Prostate gland (tissue), 2 donors: Measurements from ENCODE around the gene MRPL49.

ENCODE experiments used
- CTCF ChIP-seq, 4 experiments: fragments of 200-600 bp in 2 of 4; fragments of 450-650 bp in 2 of 4; sonication (generic) in 2 of 4; IDR thresholded peaks; 1 replicate in 3 of 4; 2 replicates in 1 of 4; pipeline ENCODE4 v1.5.1; 2016 to 2019; ENCODE audit warnings: antibody characterized with exemption in 4 of 4, mild to moderate bottlenecking in 2 of 4, moderate library complexity in 2 of 4
- POLR2A ChIP-seq: fragments of 450-650 bp; IDR thresholded peaks from one replicate; pipeline ENCODE4 v1.6.1; 2016; ENCODE audit warnings: antibody characterized with exemption, mild to moderate bottlenecking

DNA sequence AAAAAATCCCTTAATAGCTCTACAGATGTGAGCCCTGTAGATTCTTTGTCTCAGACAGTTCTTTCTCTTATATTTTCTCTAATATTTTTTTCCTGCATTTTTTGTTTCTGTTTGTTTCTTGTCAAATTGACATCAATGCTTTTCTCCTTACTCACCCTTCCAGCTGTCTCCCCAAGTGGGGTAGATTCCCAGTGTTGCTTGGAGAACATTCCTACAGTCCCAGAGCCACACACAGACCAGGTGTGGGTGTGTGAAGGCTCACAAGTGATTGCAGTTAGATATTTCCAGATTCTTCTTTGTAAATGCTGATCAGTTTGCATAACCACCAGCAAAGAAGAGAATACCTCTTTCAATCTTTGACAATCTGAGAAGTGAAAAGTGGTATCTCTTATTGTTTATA, 18.6 kb upstream of the MRPL49 start:
- TF ChIP-seq CTCF (IDR thresholded peaks at IDR 0.05): no peak
- no peak for TF ChIP-seq POLR2A
